Measurements from ENCODE around the gene BTBD9. TPM values are rescaled to one million over a fixed set of nuclear protein-coding genes. Genes with fewer than 3 reads are reported as not detected.
A peak's percentile ranks its signal among the peaks of the same experiment; 100 is the strongest.

BTBD9 gene
- total RNA-seq, 1 experiment from 2014 or later = 8.9 TPM

- Histone ChIP-seq H3K4me2 (ENCODE audit: insufficient read depth, insufficient read length, low read length) (no peak overlapping the region), H3K23ac (ENCODE audit: insufficient read length, low read depth, low read length) (no peak overlapping the region), H3K14ac (ENCODE audit: insufficient read depth, low read length) (no peak overlapping the region), H3K23me2 (ENCODE audit: insufficient read length, low read depth, low read length, poor library complexity, severe bottlenecking) (no peaks in the 10 kb centered on the region), H4K91ac (ENCODE audit: insufficient read length, low read depth, low read length) (no peak overlapping the region), H3K27ac (ENCODE audit: insufficient read length, low read depth, low read length) (no peak overlapping the region), H2BK12ac (ENCODE audit: insufficient read length, low read depth, low read length) (no peak overlapping the region), H2AFZ (ENCODE audit: low read length) (no peak overlapping the region), H2BK15ac (ENCODE audit: low read depth, low read length) (no peak overlapping the region), H2AK5ac (ENCODE audit: insufficient read length, low read length) (no peak overlapping the region), H2BK120ac (ENCODE audit: low read depth, low read length, poor library complexity, severe bottlenecking) (no peak overlapping the region), H4K5ac (ENCODE audit: insufficient read length, low read depth, low read length) (no peak overlapping the region), H2BK5ac (ENCODE audit: insufficient read length, low read length) (no peak overlapping the region), H3K79me2 (ENCODE audit: insufficient read depth, low read length) (no peaks in the 10 kb centered on the region), H3K9ac (ENCODE audit: extremely low read depth, insufficient read length, low read length) (no peak overlapping the region), H3K79me1 (ENCODE audit: insufficient read depth, low read depth, low read length, poor library complexity, severe bottlenecking) (no peaks in the 10 kb centered on the region), H3K27me3 (ENCODE audit: insufficient read depth, low read length) (no peaks in the 10 kb centered on the region), H3K4me1 (ENCODE audit: insufficient read depth, low read length) (no peaks in the 10 kb centered on the region; the same call in 1 of the 2 replicates), H4K8ac (replicated peaks; ENCODE audit: insufficient read length, low read depth, low read length) (no peak overlapping the region), H3K4ac (ENCODE audit: low read depth, low read length) (no peak overlapping the region), H3K56ac (ENCODE audit: insufficient read length, low read depth, low read length) (no peak overlapping the region), H4K20me1 (ENCODE audit: control insufficient read depth, insufficient read depth, insufficient read length) (no peaks in the 10 kb centered on the region), H3T11ph (ENCODE audit: low read length) (no peak overlapping the region), H2BK20ac (ENCODE audit: low read depth, low read length, poor library complexity, severe bottlenecking) (no peak overlapping the region), H3K18ac (ENCODE audit: insufficient read length, low read depth, low read length) (no peak overlapping the region), H3K9me3 (ENCODE audit: control insufficient read depth, low read depth, low read length) (no peaks in the 10 kb centered on the region)
- peaks cover 13 to 19% of the 10 kb centered on the region in 2 experiments for H3K4me1 Mint-ChIP-seq
- WGBS (ENCODE audit: extremely low coverage, insufficient read length, low lambda C conversion rate) = no CpG with 5 or more reads among the region's 3 CpGs
- H3K4me3 Mint-ChIP-seq = no peak overlapping the region
- peaks cover 6 to 17% (median 11%) of the 10 kb centered on the region in 3 experiments for H3K36me3 Mint-ChIP-seq (ENCODE audit: insufficient read depth in 1 of 3, low read depth in 3 of 3)
- peaks cover 1% of the 10 kb centered on the region; the same call in 1 of the 2 replicates for H3K27me3 Mint-ChIP-seq (ENCODE audit: low read depth)
- no peak for DNase-seq
- peak overlapping the region in 2 of 3 experiments; percentile 18 to 57; a peak in 2 of 7 replicates for H3K27ac Mint-ChIP-seq
- H3K9me3 Mint-ChIP-seq = peaks cover 24 to 25% of the 10 kb centered on the region in 2 experiments
- TF ChIP-seq, protein P1, sequence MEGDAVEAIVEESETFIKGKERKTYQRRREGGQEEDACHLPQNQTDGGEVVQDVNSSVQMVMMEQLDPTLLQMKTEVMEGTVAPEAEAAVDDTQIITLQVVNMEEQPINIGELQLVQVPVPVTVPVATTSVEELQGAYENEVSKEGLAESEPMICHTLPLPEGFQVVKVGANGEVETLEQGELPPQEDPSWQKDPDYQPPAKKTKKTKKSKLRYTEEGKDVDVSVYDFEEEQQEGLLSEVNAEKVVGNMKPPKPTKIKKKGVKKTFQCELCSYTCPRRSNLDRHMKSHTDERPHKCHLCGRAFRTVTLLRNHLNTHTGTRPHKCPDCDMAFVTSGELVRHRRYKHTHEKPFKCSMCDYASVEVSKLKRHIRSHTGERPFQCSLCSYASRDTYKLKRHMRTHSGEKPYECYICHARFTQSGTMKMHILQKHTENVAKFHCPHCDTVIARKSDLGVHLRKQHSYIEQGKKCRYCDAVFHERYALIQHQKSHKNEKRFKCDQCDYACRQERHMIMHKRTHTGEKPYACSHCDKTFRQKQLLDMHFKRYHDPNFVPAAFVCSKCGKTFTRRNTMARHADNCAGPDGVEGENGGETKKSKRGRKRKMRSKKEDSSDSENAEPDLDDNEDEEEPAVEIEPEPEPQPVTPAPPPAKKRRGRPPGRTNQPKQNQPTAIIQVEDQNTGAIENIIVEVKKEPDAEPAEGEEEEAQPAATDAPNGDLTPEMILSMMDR (conservative IDR thresholded peaks at IDR 0.05) = no peak
These were observed 349.5 kb downstream of the BTBD9 start for GRCh38 chr6:38290133-38290799.

Measured in H9 (cell line).